GM12874 (cell line): ENCODE data around the gene FBXL16.

ENCODE experiments used
- CTCF ChIP-seq: IDR thresholded peaks from 2 replicates; pipeline ENCODE4 v1.5.1; 2011; ENCODE audit warnings: low read depth, mild to moderate bottlenecking, control low read depth, low read length, moderate library complexity; ENCODE audit not compliant: insufficient read depth

The FBXL16 gene

GRCh38 chr16:727291-727977, 21.8 kb upstream of the FBXL16 start:
- no peak for TF ChIP-seq CTCF

DNA sequence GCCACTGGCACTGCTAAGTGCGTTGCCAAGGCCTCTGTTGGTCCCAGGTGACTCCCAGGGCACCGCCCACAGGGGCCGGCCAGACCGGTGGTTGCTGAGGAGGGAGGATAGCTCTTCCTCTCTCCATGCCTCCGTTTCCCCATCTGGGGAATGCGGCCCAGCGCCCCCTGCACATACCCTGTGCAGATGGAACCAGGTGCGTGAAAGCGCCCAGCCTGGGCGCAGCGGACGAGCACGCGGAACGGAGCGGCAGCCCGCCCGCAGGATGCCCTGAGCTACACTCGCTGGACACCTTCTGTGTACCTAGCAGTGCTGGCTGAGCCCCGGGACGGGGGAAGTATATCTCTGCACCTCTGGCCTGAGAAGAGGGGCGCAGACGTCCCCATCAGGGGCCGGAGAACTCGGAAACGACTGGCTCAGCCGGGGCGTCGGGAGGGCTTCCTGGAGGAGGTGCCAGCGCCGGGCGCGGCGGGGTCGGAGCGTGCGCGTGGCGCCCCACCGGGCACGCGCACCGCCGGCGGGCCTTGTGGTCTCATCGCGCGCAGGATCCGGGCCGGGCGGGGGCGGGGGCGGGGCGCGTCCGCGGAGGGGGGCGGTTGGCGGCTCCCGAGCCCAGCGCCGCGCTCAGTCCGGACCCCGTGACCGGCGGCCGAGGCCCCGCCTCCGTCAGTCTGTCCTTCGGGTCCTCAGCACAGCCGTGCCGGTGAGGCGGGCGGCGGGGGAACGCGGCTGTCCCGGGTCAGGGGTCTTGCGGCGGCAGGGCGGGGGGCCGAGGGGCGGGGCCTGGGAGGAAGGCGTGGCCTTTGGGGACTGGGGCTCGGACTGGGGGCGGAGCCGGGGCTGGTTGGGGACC, 21.1 kb upstream of the FBXL16 start, which contains the start of the genes CCDC78 and HAGHL:
CCDC78 (minus strand) TSS at position 6 of the 853 bp plus-strand sequence. CDS start 76 bp downstream, outside the sequence.
HAGHL (plus strand) TSS at position 669 of the 853 bp plus-strand sequence. CDS start 404 bp downstream, outside the sequence.
- no peak for TF ChIP-seq CTCF

DNA sequence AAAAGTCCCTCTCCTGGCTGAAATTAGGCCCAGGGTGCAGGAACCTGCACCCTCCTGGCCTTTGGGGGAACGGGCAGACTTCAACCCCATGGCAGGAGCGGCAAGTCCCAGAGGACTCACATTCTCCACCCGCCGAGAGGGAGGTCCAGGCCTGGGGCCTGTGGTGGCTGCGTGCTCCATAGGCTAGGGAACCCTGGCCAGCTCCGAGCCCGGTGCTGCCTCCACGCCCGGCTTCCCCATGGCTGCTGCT, 20.5 kb upstream of the FBXL16 start:
- TF ChIP-seq CTCF = no peak

DNA sequence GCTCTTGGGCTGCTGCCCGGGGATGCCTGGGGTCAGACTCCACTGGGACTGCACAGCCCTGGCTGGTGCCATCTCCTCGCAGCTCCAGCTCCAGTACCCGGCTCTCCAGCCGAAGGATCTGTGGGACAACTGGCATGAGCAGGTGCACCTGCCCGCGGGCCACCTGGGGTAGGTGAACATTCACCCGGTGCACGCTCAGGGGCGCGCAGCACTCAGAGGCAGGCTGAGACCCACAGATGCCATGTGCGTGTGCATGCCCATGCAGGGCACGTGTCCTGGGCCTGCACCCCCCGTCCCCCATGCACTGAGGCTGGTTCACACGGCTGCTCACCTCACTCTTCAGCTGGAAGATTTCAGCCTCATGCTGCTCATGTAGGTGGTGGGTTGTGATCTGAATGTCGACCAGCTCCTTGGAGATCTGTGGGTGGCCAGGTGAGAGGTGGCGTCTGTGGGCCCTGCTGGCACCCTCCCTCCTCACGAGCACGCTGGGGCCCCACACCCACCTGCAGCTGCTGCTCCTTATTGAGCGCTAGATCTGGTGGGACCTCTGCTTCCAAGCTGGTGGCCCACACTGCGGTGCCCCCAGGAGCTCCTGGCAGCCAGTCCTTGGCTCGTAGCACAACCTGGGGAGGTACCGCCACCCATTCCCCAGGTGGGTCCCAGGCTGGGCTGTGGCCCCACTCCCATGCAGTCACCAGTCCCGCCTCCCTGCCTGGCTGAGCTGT, 20.0 kb upstream of the FBXL16 start:
- TF ChIP-seq CTCF = no peak

- no peak for TF ChIP-seq CTCF
Observed at GRCh38 chr16:725041-725376, 19.4 kb upstream of the FBXL16 start.

- TF ChIP-seq CTCF = no peak
Observed at GRCh38 chr16:724188-725040, 18.8 kb upstream of the FBXL16 start.
